Naive thymus-derived CD8-positive, alpha-beta T cell (primary cell): ENCODE measurements around the gene C13orf46. TPM values are rescaled to one million over a fixed set of nuclear protein-coding genes. Genes with fewer than 3 reads are reported as not detected.

Source experiments
- ATAC-seq, 2 donors: fragments of 150-1000 bp; cut with Tn5 transposase in 1 of 2; sonication (Bioruptor Pico), chemical (Tn5 transposase) in 1 of 2; 1 replicate in 1 of 2; 2 replicates in 1 of 2; pipeline ENCODE4 v1.10.0; 2021; ENCODE audit warnings: mild to moderate bottlenecking in 2 of 2, moderate library complexity in 2 of 2
- POLR2A ChIA-PET: fragments of 350-600 bp; sonication (Branson Sonifier 250); formaldehyde crosslinking; loops from one replicate; lab custom pipeline; 2021; ENCODE audit warnings: antibody characterized with exemption; lab: Charles Lee
- DNase-seq, 10 donors: peaks; one replicate each; pipeline versions ENCODE4 v3.0.0 to v3.0.0-alpha.2; 2020 to 2022
- H3K27ac Mint-ChIP-seq, 10 donors: one replicate each; pipeline ENCODE4 v1.8.0; 2020 to 2022; ENCODE audit warnings: mild to moderate bottlenecking in 10 of 10, mixed read lengths in 10 of 10, moderate library complexity in 4 of 10, inconsistent platforms in 1 of 10
- H3K27me3 Mint-ChIP-seq, 5 donors: one replicate each; pipeline ENCODE4 v1.8.0; 2021 to 2022; ENCODE audit warnings: mixed read lengths in 5 of 5
- H3K36me3 Mint-ChIP-seq, 3 donors: one replicate each; pipeline ENCODE4 v1.8.0; 2020 to 2022; ENCODE audit warnings: mixed read lengths in 3 of 3, mild to moderate bottlenecking in 2 of 3, inconsistent platforms in 1 of 3
- H3K4me1 Mint-ChIP-seq, 4 donors: one replicate each; pipeline ENCODE4 v1.8.0; 2021 to 2022; ENCODE audit warnings: mixed read lengths in 4 of 4
- H3K4me3 Mint-ChIP-seq, 10 donors: one replicate each; pipeline ENCODE4 v1.8.0; 2020 to 2022; ENCODE audit warnings: mild to moderate bottlenecking in 10 of 10, mixed read lengths in 10 of 10, moderate library complexity in 6 of 10, inconsistent platforms in 1 of 10
- H3K9me3 Mint-ChIP-seq, 9 donors: one replicate each; pipeline ENCODE4 v1.8.0; 2020 to 2022; ENCODE audit warnings: mixed read lengths in 9 of 9, mild to moderate bottlenecking in 3 of 9, inconsistent platforms in 1 of 9, moderate library complexity in 1 of 9
- polyA plus RNA-seq, 3 donors: library from polyadenylated mRNA; unstranded; fragments of 300-500 nt; fragmentation: Illumina TruSeq; gene quantifications; one replicate each; pipeline ENCODE4 v1.2.3, GENCODE V29; 2021
- total RNA-seq, 8 experiments: library from RNA in 2 of 8; stranded (reverse) in 2 of 8; gene quantifications; one replicate each; pipeline ENCODE4 v1.2.3 and lab custom pipeline; 2021 to 2026

The C13orf46 gene
- total and polyA plus RNA-seq, 5 experiments from 2014 or later = 0.43 to 16.2 (median 1.8) TPM

DNA sequence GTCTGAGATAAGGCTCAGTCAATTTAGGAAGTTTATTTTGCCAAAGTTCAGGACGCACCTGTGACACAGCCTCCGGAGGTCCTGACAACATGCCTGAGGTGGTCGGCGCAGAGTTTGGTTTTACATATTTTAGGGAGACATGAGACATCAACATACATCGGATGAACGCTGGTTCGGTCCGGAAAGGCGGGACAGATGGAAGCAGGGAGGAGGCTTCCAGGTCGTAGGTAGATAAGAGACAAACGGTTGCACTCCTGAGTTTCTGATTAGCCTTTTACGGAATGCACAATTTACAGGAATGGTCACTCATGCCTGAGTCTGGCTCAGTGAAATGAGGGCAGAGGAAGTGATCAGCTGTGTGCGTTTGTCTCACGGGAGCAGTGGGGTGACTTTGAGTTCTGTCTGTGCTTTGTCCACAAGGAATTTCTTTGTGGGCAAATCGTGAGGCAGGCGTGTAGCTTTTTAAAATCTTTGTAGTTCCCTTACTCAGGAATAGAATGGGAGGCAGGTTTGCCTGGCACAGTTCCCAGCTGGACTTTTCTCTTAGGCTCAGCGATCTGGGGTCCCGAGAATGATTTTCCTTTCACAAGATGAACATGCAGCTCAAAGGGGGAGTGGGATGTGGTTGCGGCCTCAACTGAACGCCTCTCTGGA is 36.2 kb downstream of the C13orf46 start:
- DNase-seq (peak in 1 of 10 donors; percentile 31), ATAC-seq (no peak)
- POLR2A ChIA-PET = interaction anchor here (1.4 kb wide), 1 partner anchor 83 kb away, joined by 3 read pairs; no protein-coding TSS in a partner anchor

DNA sequence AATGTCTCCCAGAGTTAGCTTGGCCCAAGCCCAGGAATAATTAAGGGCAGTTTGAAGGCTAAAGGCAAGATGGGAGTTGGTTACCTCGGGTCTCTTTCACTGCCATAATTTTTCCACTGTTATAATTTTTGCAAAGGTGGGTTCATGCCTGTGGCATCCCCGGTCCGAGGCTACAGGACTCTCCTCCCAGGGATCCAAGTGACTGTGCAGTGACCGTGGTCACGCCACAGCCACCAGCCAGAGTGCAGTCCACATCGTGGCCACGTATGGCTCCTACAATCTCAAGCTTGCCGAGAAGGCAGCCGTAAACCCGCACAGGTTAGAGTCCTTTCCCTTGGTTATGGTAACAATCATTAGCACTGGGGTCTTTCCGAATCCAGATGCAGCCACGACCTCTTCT is 36.8 kb downstream of the C13orf46 start:
- Mint-ChIP-seq H3K27me3 (peaks cover 0 to 2% (median 0%) of the 10 kb centered on the region in 5 donors), H3K9me3 (no peaks in the 10 kb centered on the region), H3K27ac (peak overlapping the region in 2 of 10 donors; percentile 4 to 18), H3K4me3 (no peak overlapping the region), H3K36me3 (peaks cover 0 to 3% (median 0%) of the 10 kb centered on the region in 3 donors), H3K4me1 (peaks cover 0 to 9% (median 0%) of the 10 kb centered on the region in 4 donors)
- POLR2A ChIA-PET = interaction anchor here (1.4 kb wide), 1 partner anchor 83 kb away, joined by 3 read pairs; no protein-coding TSS in a partner anchor
- DNase-seq (peak in 1 of 10 donors; percentile 18), ATAC-seq (no peak)

More for the DNA sequence above, 36.2 kb downstream of the C13orf46 start:
- no peaks in the 10 kb centered on the region for H3K9me3 Mint-ChIP-seq
- peaks cover 0 to 3% (median 0%) of the 10 kb centered on the region in 3 donors for H3K36me3 Mint-ChIP-seq
- H3K4me1 Mint-ChIP-seq = peaks cover 0 to 9% (median 0%) of the 10 kb centered on the region in 4 donors
- H3K27me3 Mint-ChIP-seq = peaks cover 0 to 2% (median 0%) of the 10 kb centered on the region in 5 donors
- H3K4me3 Mint-ChIP-seq = no peak overlapping the region
- peak overlapping the region in 4 of 10 donors; percentile 4 to 57 (median 10) for H3K27ac Mint-ChIP-seq

GRCh38 chr13:113936166-113936965 is 37.5 kb downstream of the C13orf46 start:
- H3K27ac Mint-ChIP-seq = peak overlapping the region in 2 of 10 donors; percentile 29 to 80
- peaks cover 0 to 3% (median 0%) of the 10 kb centered on the region in 3 donors for H3K36me3 Mint-ChIP-seq
- DNase-seq = peak in 1 of 10 donors; percentile 55
- POLR2A ChIA-PET = interaction anchor here (1.4 kb wide), 1 partner anchor 82 kb away, joined by 3 read pairs; no protein-coding TSS in a partner anchor
- no peak for ATAC-seq
- peak overlapping the region in 1 of 10 donors; percentile 51 for H3K4me3 Mint-ChIP-seq
- peaks cover 0 to 2% (median 0%) of the 10 kb centered on the region in 5 donors for H3K27me3 Mint-ChIP-seq
- peaks cover 0 to 9% (median 3%) of the 10 kb centered on the region in 4 donors for H3K4me1 Mint-ChIP-seq
- no peaks in the 10 kb centered on the region for H3K9me3 Mint-ChIP-seq

DNA sequence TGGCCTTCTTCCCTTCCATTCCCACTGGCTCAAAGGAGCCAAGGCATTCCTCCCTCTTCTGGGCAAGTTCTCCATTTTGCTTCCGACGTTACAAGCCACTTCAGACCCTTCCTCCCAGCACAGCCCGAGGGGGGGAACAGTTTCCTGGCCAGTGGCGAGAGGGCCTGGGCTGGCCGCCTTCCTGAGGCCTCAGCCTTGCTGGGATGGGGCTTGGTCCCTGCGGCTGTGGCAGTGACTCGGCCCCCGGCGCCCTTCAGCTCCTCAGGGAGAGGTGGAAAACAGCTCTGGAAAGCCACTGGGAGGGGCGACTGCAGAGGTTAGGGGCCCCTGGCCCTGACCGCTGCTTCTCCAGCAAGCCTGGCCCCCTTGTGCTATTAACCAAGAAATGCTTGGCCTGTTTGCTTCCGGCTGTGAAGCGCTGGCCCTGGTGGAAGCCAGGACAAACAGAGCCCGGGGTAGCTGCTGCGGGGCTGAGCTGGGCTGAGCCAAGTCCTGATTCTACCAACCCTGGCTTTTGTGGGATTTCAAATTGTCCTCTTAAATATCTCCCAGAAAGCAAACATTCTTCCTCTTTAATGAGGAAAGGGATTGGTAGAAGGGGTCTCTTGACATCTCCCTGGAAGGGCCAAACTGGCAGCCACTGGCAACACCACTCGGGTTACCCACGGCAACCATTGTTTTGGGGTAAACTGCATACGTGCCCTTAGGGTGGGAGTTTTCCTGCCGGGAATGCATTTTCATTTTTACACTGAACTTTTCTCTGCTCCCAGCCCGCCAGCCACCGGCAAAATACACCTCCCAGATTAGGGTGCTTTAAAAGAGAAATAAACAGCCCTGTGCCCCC is 38.7 kb downstream of the C13orf46 start:
- peaks cover 0 to 3% (median 0%) of the 10 kb centered on the region in 3 donors for H3K36me3 Mint-ChIP-seq
- peak overlapping the region in 1 of 10 donors; percentile 34 for H3K27ac Mint-ChIP-seq
- H3K4me3 Mint-ChIP-seq = no peak overlapping the region
- H3K4me1 Mint-ChIP-seq = peaks cover 0 to 10% (median 7%) of the 10 kb centered on the region in 4 donors
- no peak for ATAC-seq
- H3K27me3 Mint-ChIP-seq = peaks cover 0 to 2% (median 0%) of the 10 kb centered on the region in 5 donors
- no peaks in the 10 kb centered on the region for H3K9me3 Mint-ChIP-seq
- DNase-seq = peak in 1 of 10 donors; percentile 41
- POLR2A ChIA-PET = no interaction called here

- Mint-ChIP-seq H3K27ac (no peak overlapping the region), H3K27me3 (peaks cover 0 to 2% (median 0%) of the 10 kb centered on the region in 5 donors), H3K4me3 (no peak overlapping the region), H3K9me3 (no peaks in the 10 kb centered on the region), H3K4me1 (peaks cover 0 to 10% (median 7%) of the 10 kb centered on the region in 4 donors), H3K36me3 (peaks cover 0 to 3% (median 0%) of the 10 kb centered on the region in 3 donors)
- POLR2A ChIA-PET = no interaction called here
- DNase-seq (peak in 1 of 10 donors; percentile 31), ATAC-seq (no peak)
These were observed 39.3 kb downstream of the C13orf46 start for GRCh38 chr13:113934576-113934975.

GRCh38 chr13:113933901-113934300 is 40.0 kb downstream of the C13orf46 start:
- H3K4me3 Mint-ChIP-seq = peak overlapping the region in 1 of 10 donors; percentile 40
- ATAC-seq (no peak), DNase-seq (peak in 1 of 10 donors; percentile 40)
- POLR2A ChIA-PET = no interaction called here
- H3K27ac Mint-ChIP-seq = no peak overlapping the region
- H3K36me3 Mint-ChIP-seq = peaks cover 0 to 3% (median 0%) of the 10 kb centered on the region in 3 donors
- H3K4me1 Mint-ChIP-seq = peaks cover 0 to 10% (median 7%) of the 10 kb centered on the region in 4 donors
- H3K9me3 Mint-ChIP-seq = no peaks in the 10 kb centered on the region
- H3K27me3 Mint-ChIP-seq = peaks cover 0 to 2% (median 0%) of the 10 kb centered on the region in 5 donors

- H3K9me3 Mint-ChIP-seq = no peaks in the 10 kb centered on the region
- POLR2A ChIA-PET = no interaction called here
- peak overlapping the region in 1 of 10 donors; percentile 71 for H3K27ac Mint-ChIP-seq
- H3K27me3 Mint-ChIP-seq = peaks cover 0 to 2% (median 0%) of the 10 kb centered on the region in 5 donors
- ATAC-seq (no peak), DNase-seq (no peak)
- H3K4me3 Mint-ChIP-seq = no peak overlapping the region
- H3K36me3 Mint-ChIP-seq = no peaks in the 10 kb centered on the region
- H3K4me1 Mint-ChIP-seq = peaks cover 0 to 10% (median 7%) of the 10 kb centered on the region in 4 donors
These were observed 41.9 kb downstream of the C13orf46 start for GRCh38 chr13:113931841-113932459.

- peak overlapping the region in 2 of 10 donors; percentile 15 to 27 for H3K4me3 Mint-ChIP-seq
- no peaks in the 10 kb centered on the region for H3K9me3 Mint-ChIP-seq
- POLR2A ChIA-PET = interaction anchor here (0.7 kb wide), 1 partner anchor 86 kb away, joined by 3 read pairs; no protein-coding TSS in a partner anchor
- peaks cover 0 to 3% (median 0%) of the 10 kb centered on the region in 5 donors for H3K27me3 Mint-ChIP-seq
- peaks cover 0 to 12% (median 5%) of the 10 kb centered on the region in 4 donors for H3K4me1 Mint-ChIP-seq
- H3K36me3 Mint-ChIP-seq = no peaks in the 10 kb centered on the region
- peak; percentile 58 to 59 for ATAC-seq
- H3K27ac Mint-ChIP-seq = peak overlapping the region in 3 of 10 donors; percentile 22 to 75 (median 43)
- DNase-seq = peak in 2 of 10 donors; percentile 43 to 50
These were observed 42.9 kb downstream of the C13orf46 start for GRCh38 chr13:113930671-113931637.

DNA sequence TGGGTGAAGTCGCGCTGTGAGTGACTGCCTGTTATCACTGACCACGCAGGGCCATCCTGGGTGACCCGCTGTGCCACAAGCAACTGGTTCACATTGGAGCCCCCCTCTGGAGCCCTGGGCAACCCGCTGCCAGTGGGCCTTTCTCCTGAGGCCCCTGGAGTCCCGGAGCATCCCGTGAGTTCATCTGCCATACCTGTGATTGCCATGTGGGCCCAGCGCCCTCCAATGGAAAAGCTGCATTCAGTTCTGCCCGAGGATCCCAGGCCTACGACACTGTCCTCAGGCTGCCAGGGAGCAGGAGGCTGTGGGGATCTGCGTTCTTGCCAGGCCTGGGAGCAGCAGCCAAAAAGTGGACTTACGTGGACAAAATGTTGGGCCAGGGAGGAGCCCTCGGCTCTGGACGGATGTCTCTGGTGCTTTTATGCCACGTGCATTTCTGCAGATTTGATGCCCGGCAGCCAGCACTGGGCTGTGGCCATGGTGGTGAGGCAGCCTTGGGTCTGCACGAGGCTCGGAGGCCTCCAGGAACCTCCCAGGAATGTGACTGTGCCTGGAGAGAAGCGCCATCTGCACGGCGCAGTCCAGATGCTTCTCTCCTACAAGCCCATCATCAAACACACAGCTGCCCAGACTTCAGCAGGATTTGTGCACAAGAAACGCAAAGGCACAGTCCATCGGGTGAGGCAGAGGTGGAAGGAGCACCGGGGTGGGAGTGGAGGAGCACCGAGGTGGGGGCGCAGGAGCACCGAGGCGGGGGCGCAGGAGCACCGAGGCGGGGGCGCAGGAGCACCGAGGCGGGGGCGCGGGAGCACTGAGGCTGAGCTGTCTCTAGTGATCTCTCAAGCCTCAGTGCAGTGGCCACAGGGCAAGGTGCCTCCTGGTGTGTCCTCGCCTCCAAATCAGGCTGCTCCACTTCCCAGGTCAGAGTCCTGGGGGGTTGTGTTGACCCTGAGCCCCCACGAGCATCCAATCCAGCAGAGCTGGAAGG is 44.0 kb downstream of the C13orf46 start:
- Mint-ChIP-seq H3K9me3 (no peaks in the 10 kb centered on the region), H3K36me3 (no peaks in the 10 kb centered on the region), H3K4me3 (no peak overlapping the region), H3K27ac (peak overlapping the region in 1 of 10 donors; percentile 56), H3K27me3 (peaks cover 0 to 6% (median 0%) of the 10 kb centered on the region in 5 donors), H3K4me1 (peaks cover 0 to 12% (median 6%) of the 10 kb centered on the region in 4 donors)
- peak in 1 of 10 donors; percentile 41 for DNase-seq
- no peak for ATAC-seq
- POLR2A ChIA-PET = interaction anchor here (0.7 kb wide), 1 partner anchor 87 kb away, joined by 3 read pairs; no protein-coding TSS in a partner anchor
